GM21737 (cell line): Measurements from ENCODE around the gene TRMU.
"Not testable (repeated sequence)": the region's sequence is repeated elsewhere in the genome, so short reads cannot be mapped to it uniquely, and the experiment has no call there.

Experiments used
- ATAC-seq: cut with Tn5 transposase; IDR thresholded peaks from one replicate; pipeline ENCODE4 v1.9.1; 2021; ENCODE audit warnings: mild to moderate bottlenecking, moderate library complexity; ENCODE audit not compliant: unreplicated experiment

Gene TRMU

DNA sequence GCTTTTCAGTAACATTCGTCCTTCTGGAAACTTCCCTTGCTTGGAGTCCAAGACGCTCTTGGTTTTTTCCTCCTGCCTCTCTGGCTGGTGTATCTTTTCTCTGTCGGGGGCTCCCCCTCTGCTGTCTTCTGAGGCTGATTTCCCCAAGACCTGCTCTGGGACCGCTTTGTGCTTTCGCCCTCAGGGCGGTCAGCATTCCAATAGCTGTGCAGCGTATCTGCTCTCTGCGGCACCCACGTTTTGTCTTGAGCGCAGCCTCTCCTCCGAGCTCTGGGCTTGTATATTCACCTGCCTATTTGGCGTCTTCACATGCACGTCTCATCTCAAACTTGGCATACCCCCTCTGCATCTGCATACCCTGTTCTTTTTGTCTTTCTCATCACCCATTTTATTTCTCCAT lies 36.4 kb upstream of the TRMU start:
- ATAC-seq: no peak

DNA sequence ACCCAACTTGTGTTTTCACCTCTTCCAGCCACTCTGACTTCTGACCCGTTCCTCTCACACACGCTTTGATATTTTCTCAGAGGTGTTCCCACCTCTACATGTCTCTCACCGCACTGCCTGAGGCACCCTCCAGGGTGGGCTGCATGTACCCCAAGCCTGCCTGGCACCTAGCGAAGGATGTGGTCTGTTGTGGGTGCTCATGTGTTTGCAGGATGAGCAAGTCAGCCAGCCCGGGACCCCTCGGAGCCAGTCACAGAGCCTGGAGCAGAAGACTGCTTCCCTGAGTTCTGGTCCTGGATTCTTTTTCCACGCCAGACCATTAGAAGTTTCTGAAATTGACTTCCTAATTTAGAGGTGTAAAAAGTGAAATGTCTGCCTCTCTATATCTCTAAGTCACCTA lies 35.0 kb upstream of the TRMU start:
- no peak for ATAC-seq

DNA sequence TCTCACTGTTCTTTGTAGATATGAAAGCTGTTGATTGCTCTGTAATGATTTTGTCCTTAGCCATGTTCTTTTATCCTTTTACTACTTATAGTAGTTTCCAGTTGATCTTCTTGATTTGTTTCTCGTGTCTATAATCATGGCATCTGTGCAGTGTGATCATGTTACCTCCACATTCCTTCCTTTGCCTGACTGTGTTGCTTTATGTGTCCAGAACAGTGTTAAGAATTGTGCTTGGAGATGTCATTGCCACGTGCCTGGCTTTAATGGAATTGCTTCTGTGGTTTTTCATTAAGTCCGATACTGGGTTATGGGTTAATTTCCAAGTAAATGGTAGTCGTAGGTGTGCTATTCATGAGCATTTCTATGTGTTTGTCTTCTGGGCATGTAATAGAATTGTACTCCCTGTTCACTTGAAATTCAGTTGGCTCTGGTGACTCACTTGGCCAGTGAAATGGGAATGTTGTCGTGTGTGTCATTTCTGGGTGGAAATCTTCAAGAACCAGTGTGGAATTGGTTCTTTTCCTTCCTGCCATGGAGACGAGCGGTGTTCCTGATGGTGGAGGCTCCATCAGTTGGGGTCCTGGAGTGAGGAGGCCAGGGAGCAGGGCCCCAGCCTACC lies 32.1 kb upstream of the TRMU start:
- ATAC-seq: no peak

DNA sequence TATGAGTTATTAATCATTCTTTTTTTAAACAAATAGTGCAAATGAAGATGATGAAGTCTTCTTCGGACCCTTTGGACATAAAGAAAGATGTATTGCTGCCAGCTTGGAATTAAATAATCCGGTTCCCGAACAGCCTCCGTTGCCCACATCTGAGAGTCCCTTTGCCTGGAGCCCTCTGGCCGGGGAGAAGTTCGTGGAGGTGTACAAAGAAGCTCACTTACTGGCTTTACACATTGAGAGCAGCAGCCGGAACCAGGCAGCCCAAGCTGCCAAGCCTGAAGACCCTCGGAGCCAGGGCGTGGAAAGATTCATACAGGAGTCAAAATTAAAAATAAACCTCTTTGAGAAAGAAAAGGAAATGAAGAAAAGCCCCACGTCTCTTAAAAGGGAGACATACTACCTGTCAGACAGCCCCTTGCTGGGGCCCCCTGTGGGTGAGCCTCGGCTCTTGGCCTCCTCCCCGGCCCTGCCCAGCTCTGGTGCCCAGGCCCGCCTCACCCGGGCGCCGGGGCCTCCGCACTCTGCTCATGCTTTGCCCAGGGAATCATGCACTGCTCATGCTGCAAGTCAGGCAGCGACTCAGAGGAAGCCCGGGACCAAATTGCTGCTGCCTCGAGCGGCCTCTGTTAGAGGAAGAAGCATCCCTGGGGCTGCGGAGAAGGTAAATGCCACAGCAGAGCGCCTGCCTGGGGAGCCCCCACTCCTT lies 27.1 kb upstream of the TRMU start:
- no peak for ATAC-seq

DNA sequence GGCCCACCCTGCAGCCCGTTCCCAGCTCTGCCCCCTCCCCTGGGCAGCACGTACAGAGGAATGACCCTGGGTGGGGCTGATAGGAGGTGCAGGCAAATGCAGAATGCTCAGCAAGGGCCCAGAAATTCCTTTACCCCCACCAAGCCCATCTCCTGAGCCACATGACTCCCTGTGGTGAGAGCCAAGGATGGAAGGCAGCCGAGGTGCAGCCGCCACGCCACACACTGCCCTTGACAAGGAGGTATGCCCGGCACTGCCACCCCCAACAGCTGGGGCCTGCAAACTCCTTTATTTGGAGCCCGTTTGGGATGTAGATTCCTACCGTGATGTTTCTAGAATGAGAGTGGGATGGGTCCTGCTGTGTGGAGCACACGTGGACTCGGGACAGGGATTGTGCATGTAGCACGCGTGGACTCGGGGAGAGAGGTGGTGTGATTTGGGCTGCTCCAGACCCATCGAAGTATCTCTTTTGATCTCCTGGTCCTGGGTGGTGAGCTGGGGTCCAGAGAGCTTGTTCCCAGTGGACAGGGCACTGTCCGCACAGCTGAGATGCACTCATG lies 25.9 kb upstream of the TRMU start:
- no peak for ATAC-seq

DNA sequence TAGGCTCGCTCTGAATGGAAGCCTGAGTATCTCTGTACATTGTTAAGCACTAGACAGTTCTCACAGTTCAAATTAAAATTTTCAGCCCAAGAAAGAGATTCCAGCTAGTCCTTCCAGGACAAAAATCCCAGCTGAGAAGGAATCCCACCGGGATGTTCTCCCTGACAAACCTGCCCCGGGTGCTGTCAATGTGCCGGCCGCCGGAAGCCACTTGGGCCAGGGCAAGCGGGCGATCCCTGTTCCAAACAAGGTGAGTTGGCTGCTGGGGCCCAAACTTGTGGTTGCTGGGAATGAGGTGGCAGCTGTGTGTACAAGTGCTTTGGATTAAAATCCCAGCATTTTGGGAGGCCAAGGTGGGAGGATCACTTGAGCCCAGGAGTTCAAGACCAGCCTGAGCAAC lies 23.5 kb upstream of the TRMU start:
- no peak for ATAC-seq

DNA sequence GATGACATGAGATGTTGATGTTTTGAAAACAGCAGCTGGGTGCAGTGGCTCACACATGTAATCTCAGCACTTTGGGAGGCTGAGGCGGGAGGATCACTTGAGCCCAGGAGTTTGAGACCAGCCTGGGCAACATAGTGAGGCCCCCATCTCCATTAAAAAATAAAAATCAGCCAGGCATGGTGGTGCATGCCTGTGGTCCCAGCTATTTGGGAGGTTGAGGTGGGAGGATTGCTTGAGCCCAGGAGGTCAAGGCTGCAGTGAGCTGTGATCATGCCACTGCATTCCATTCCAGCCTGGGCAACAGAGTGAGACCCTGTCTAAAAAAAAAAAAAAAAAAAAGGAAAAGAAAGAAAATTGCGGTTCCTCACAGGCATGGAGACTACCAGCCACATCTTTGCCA lies 22.7 kb upstream of the TRMU start:
- not testable (repeated sequence) for ATAC-seq

DNA sequence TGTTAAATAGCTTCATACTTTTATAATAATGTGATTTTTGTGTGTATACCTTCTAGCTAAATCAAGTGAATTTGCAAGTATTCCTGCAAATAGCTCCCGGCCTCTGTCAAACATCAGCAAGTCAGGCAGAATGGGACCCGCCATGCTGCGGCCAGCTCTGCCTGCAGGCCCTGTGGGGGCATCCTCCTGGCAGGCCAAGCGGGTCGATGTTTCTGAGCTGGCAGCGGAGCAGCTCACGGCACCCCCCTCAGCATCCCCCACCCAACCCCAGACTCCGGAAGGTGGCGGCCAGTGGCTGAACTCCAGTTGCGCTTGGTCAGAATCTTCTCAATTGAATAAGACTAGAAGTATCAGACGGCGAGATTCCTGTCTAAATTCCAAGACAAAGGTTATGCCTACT lies 19.5 kb upstream of the TRMU start:
- ATAC-seq: no peak

DNA sequence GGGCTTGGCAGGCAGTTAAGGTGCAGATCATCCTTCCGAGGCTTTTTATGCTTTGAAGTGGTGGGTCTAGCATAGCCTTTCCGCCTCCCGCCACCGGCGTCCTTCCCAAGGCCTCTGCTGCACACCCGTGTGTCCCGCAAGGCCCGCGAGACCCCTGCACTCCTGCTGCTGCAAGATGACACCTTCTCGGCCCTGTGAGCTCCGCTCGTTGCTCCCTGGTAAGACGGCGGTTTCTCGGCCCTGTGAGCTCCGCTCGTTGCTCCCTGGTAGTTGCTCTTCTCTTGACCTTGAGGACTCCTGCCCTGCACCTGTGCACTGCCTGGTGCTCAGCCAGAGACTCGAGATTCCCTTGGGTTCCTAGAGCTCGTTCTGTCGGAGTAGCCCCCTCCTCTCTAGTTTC lies 17.9 kb upstream of the TRMU start:
- no peak for ATAC-seq

DNA sequence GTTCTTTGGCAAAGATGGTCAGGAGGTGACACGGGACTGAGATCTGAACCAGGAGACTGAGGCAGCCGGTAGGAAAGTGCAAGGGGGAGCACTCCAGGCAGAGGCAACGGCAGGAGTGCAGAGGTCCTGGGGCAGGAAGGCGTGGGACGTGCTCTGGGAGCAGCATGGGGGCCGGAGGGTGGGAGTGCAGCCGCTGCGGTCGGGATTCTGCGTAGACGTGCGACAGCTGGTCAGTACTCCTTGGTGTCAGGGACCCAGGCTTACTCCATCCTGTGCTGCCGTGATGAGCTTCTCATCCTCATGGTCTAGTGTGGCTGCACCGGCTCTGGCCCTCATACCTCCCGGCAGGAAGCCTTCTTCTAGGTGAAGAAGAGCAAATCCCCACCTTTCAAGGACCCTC lies 16.9 kb upstream of the TRMU start:
- no peak for ATAC-seq

DNA sequence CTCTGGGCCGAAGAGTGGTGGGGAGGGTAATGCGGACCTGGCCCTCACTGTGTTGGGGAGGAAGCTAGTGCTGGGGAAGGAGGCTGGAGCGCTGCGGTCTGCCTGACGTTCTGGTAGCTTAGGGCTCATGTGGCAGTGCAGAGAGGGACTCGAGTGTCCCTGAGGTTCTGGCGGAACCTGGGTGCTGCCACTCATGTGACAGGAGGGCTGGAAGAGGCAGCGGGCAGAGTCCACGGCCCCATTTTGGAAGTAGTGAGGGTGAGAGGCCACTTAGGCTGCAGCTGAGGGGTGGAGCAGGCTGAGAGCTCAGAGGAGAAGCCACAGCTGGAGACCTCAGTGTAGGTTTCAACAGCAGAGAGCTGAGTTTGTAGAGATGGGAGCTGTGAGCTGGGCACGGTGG lies 16.2 kb upstream of the TRMU start:
- ATAC-seq: no peak

DNA sequence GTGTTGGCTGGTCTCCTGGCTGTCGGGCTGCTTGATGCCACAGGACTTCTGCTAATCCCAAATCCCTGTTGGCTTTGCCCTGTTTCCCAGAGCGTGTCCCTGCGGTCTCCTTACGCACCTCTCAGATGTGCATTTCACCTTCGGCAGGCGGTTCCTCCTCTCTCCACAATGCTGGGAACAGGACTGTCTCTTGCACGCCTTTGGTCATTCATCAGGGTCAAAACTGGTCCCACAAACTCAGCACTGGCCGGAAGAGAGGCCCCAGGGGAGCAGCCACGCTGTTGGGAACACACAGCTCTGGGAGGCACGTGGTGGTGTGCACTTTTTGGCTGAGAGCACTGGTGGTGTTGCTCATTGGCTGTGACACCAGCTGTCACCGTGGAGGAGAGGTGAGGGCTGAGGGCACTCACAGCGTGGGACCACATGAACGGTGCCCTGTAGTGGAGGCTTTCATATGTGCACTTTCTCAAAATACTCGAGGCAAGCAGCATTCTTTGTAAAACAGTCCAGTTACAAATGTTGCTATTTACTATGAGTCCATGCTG lies 15.3 kb upstream of the TRMU start:
- no peak for ATAC-seq

DNA sequence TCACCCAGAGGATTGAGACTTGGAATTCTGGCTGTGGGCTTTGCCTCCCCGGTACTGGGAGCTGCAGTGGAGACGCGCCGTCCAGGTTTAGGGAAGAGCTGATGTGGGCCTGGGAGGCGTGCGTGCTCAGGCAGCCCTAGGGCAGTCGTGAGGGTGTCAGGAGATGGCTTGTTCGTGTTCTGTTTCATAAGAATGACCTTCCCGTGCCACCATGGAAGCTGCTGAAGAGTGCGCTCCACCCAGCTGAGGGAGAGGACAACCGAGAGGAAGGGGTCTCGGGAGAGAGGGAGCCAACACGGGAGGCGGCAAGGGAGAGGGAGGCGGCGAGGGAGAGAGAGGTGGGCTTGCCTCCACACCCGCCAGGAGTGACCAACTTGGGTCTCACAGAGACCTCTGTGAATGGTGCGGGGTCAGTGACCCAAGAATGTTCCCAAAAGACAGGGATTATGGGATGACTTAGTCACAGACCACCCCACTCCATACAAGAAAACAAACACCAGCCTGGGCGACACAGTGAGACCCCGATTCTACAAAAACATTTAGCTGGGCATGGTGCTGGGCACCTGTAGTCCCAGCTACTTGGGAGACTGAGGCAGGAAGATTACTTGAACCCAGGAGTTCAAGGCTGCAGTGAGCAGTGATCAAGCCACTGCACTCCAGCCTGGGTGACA lies 14.7 kb upstream of the TRMU start:
- ATAC-seq: no peak

DNA sequence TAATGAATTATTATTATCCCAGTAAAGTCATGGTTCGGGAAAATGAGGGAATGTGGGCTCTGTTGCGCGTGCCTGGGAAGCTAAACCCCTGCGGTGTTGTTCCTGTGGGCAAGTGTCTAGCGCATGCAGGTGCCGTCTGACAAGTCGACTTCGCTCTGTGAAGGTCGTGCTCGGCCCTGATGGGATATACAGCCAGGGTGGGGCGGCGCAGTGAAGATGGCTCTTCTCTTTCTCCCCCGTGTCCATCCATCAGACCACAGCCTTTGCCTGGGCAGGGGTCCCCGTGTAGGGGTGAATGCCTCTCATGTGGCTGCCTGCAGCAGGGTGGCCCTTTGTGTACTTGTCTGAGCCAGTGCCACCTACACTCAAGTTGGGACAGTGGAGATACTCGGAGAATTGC lies 12.8 kb upstream of the TRMU start:
- no peak for ATAC-seq

DNA sequence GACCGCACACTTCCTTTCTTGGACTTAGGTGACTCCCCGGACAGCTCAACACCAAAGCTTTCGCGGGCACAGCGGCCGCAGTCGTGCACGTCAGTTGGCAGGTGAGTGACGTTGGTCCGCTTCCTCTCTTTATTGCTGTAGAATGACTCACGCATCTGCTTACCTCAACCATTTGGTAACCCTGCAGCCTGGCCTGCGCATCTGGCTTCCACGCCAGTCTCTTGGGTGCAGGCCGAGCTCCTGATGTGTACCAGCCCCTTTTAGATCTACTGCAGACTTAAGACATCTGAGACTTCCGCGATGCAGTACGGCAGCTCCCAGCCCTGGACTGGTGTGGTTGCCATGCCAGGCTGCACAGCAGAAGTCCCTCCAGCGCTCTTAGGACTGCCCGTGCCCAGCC lies 12.4 kb upstream of the TRMU start:
- ATAC-seq: no peak

DNA sequence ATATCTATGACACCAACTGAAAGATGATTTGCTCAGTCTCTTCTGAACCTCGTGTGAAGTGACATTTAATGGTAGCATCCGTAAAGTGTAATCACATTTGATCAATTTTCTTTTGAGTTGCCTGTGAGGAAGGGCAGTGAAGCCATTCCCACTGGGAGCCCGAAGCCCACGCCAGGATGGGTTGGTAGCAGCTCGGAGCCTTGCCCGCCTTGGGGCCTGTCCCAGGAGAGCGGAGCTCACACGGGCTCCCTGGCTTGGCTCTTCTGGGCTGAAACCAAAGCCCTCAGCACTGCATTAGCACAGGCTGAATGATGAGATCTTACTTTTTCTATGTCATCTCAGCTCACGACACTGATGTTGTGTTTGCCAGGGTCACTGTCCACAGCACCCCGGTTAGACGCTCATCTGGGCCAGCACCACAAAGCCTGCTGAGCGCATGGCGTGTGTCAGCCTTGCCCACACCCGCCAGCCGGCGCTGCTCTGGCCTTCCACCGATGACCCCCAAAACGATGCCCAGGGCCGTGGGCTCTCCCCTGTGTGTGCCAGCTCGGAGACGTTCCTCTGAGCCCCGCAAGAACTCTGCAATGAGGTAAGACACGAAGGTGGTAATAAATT lies 9.3 kb upstream of the TRMU start:
- ATAC-seq: no peak

DNA sequence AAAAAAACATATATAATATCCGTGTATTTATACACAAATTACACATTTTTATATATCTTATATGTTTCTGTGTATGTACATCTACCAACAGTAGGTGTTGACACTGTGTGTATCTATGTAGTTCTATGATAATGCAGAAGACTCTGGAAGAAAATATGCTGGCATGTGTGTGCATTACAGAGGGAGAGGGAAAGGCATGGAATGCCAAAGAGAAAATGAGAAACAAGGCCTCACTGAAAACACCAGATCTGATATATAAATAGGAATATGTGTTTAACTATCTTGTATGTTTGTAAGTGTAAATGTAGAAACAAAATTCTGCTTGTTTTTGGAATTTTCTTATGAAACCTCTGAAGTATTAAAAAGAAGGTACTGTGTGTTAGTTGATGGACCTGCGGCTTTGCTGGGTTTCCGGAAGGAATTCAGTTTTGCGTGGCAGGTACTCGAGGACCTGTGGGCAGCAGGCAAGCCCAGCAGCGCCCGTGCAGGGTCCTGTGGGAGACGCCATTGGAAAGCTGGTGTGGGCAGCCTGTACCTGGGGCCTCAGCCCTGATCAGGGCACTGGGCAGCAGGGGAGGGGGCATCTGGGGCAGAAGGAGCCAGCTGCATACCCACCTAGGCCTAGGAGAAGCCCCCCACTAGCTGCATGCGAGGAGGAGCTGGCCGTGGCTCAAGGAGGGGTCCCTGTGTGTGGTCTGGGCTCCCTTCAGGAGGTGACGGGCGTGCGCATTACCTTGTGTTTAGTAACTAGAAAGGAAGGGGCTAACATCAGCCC lies 7.6 kb upstream of the TRMU start:
- ATAC-seq: no peak

DNA sequence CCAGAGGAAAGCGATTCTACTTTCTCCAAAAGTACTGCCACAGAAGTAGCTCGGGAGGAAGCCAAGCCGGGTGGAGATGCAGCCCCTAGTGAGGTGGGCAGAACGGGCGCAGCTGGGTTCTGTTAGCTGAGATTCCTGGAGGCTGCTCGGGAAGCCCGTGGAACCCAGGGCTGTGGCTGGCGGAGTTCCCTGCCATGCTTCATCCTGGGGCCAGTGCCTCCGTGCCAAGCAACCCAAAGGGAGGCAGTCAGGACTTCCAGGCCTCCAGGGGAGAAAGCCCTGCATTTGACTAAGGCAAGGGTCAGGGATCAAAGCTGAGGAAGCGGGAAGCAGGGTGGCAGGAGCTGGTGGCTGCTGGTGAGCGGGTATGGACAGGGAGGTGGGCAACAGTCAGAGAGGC lies 6.7 kb upstream of the TRMU start:
- no peak for ATAC-seq

DNA sequence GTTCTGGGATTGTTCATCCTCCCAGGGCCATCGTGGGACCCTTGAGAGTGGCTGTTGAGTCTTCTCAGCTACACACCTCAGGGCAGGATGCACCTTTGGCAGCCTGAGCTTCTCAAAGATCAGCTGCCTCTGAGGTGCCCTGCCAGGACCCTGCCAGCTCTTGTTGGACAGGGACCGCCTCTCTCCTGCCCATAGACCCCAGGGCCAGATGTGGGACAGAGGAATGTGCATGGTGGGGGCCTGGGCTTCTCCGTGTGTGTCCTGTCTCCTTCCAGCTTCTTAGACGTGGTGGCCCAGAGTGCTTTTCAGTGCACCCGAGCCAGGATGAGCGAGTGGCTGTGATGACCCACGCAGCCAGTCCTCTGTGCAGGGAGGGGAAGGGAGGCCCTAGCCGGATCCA lies 5.9 kb upstream of the TRMU start:
- no peak for ATAC-seq

DNA sequence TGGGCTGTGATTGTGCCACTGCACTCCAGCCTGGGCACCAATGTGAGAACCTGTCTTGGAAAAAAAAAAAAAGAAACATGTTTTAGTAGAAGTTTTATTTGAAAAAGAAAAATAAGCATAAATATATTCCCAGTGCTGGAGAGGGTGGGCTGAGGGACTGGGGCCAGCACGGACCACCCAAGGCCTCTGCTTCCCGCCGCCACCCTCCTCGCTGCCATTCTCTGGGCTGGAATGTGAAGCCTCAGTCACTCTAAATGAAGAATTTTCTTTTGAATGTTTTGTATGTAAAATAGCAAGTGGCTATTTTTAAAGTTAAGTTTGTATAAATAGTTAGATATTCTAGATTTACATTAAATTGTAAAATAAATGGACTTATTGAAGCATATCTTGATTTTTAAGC lies 5.1 kb upstream of the TRMU start:
- no peak for ATAC-seq

DNA sequence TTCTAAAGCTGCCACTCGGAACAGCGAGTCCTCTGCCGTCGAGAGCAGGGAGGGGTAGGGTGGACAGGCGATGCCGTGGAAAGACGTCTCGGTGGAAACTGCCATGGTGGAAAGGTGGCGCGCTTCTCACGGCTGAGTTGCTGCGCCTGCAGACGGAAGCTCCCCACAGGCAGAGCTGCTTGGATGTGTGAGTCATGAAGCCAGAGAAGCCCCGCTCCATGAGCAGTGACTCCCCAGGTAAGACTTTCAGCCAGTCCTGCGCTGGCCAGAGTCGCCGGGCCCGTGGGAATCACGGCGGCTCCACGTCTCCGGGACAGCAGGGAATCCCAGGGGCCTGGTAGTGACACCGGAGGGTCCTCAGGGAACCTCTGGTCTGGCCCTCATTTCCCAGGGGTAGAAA lies 4.0 kb upstream of the TRMU start:
- no peak for ATAC-seq
